Gastroesophageal sphincter (tissue), 4 donors: ENCODE measurements around the gene CHRNE. TPM values are rescaled to one million over a fixed set of nuclear protein-coding genes. Genes with fewer than 3 reads are reported as not detected.

ENCODE experiments used
- ATAC-seq: fragments of 150-250 bp; one replicate; pipeline ENCODE4 v1.9.1; 2016; ENCODE audit warnings: mild to moderate bottlenecking, moderate library complexity
- H3K27ac ChIP-seq, 4 donors: fragments of 200-600 bp; sonication (generic) in 3 of 4; 1 replicate in 3 of 4; 2 replicates in 1 of 4; pipeline ENCODE4 v1.5.1; 2016 to 2019
- H3K27me3 ChIP-seq: fragments of 200-600 bp; sonication (generic); one replicate; pipeline ENCODE4 v1.5.1; 2019
- H3K36me3 ChIP-seq, 2 donors: fragments of 200-600 bp; sonication (generic); one replicate each; pipeline ENCODE4 v1.5.1; 2019; ENCODE audit warnings: control low read depth in 1 of 2
- H3K4me1 ChIP-seq, 3 donors: fragments of 200-600 bp; sonication (generic); 1 replicate in 2 of 3; 2 replicates in 1 of 3; pipeline ENCODE4 v1.5.1; 2016 to 2019; ENCODE audit warnings: control low read depth in 2 of 3
- H3K4me3 ChIP-seq, 2 donors: fragments of 200-600 bp; sonication (generic); one replicate each; pipeline ENCODE4 v1.5.1; 2019; ENCODE audit warnings: mild to moderate bottlenecking in 1 of 2, moderate library complexity in 1 of 2
- H3K9me3 ChIP-seq, 3 donors: fragments of 200-600 bp; sonication (generic); one replicate each; pipeline ENCODE4 v1.5.1; 2017 to 2019; ENCODE audit warnings: control low read depth in 2 of 3
- CTCF ChIP-seq, 4 experiments: fragments of 200-600 bp in 2 of 4; fragments of 450-650 bp in 2 of 4; sonication (generic) in 1 of 4; IDR thresholded peaks; one replicate each; pipeline ENCODE4 v1.5.1; 2017 to 2019; ENCODE audit warnings: antibody characterized with exemption in 4 of 4, mild to moderate bottlenecking in 2 of 4, moderate library complexity in 2 of 4
- EP300 ChIP-seq: sonication (generic); formaldehyde crosslinking; IDR thresholded peaks from one replicate; pipeline ENCODE4 v1.6.1; 2017; ENCODE audit warnings: antibody characterized with exemption, mild to moderate bottlenecking
- POLR2A ChIP-seq, 2 donors: fragments of 450-650 bp; IDR thresholded peaks; one replicate each; pipeline ENCODE4 v1.6.1; 2017; ENCODE audit warnings: antibody characterized with exemption in 2 of 2, mild to moderate bottlenecking in 2 of 2, moderate library complexity in 1 of 2
- POLR2AphosphoS5 ChIP-seq: sonication (generic); formaldehyde crosslinking; IDR thresholded peaks from one replicate; pipeline ENCODE4 v1.6.1; 2017; ENCODE audit warnings: antibody characterized with exemption
- WGBS, 2 donors: methylation state at CpG; one replicate each; pipeline ENCODE4 v1.1.5; 2018; ENCODE audit warnings: low coverage in 1 of 2; 5-methylcytosine and 5-hydroxymethylcytosine counted together
- total RNA-seq, 4 donors: library from RNA; depleted of rRNA; stranded (reverse); fragments of >200 nt; gene quantifications; one replicate each; pipeline ENCODE4 v1.1.0, GENCODE V29; 2016

CHRNE gene
- total RNA-seq, 4 donors from 2014 or later: 0.23 to 0.67 TPM; not detected in 2

- Histone ChIP-seq H3K4me1 (peaks cover 0 to 37% (median 11%) of the 10 kb centered on the region in 3 donors), H3K9me3 (no peaks in the 10 kb centered on the region), H3K27me3 (peaks cover 48% of the 10 kb centered on the region), H3K4me3 (peak overlapping the region in 1 of 2 donors; percentile 55), H3K27ac (peak overlapping the region in 1 of 4 donors; percentile 67), H3K36me3 (peaks cover 0 to 23% of the 10 kb centered on the region in 2 donors)
- WGBS, 2 donors: no CpG with 5 or more reads among the region's 65 CpGs
- no peak for ATAC-seq
- TF ChIP-seq EP300 (no peak), POLR2AphosphoS5 (no peak), POLR2A (IDR thresholded peaks at IDR 0.05) (no peak), CTCF (IDR thresholded peaks at IDR 0.05) (no peak)
Measured at GRCh38 chr17:4900231-4901107, 2.4 kb downstream of the CHRNE start.

GRCh38 chr17:4899341-4900230, 3.3 kb downstream of the CHRNE start, which contains the start of gene C17orf107:
Gene C17orf107, plus strand, starts transcription at chr17:4899536. Its CDS starts 227 bp downstream, at chr17:4899763.
- Histone ChIP-seq H3K27ac (peak within 1 kb of the TSS in 1 of 4 donors; percentile 24), H3K9me3 (no peaks in the 10 kb centered on the region), H3K4me3 (peak within 1 kb of the TSS; percentile 11 to 55), H3K4me1 (peaks cover 0 to 37% (median 11%) of the 10 kb centered on the region in 3 donors), H3K36me3 (peaks cover 0 to 32% of the 10 kb centered on the region in 2 donors), H3K27me3 (peaks cover 45% of the 10 kb centered on the region)
- TF ChIP-seq CTCF (IDR thresholded peaks at IDR 0.05) (no peak), POLR2AphosphoS5 (peak; percentile 11), POLR2A (IDR thresholded peaks at IDR 0.05) (peak in 1 of 2 donors; percentile 9)
- WGBS, 2 donors: 21% methylated on average over 6 of the region's 60 CpGs; no CpG with 5 or more reads in 1 of the 2 donors
- peak; percentile 79 for ATAC-seq

- peak overlapping the region in 1 of 4 donors; percentile 24 for H3K27ac ChIP-seq
- ATAC-seq: no peak
- H3K9me3 ChIP-seq: no peaks in the 10 kb centered on the region
- peak overlapping the region; percentile 11 to 55 for H3K4me3 ChIP-seq
- no CpG with 5 or more reads among the region's 34 CpGs for WGBS, 2 donors
- no peak for TF ChIP-seq EP300
- no peak for TF ChIP-seq POLR2AphosphoS5
- no peak for TF ChIP-seq CTCF (IDR thresholded peaks at IDR 0.05)
- TF ChIP-seq POLR2A (IDR thresholded peaks at IDR 0.05): no peak
- peaks cover 39% of the 10 kb centered on the region for H3K27me3 ChIP-seq
- peaks cover 0 to 38% of the 10 kb centered on the region in 2 donors for H3K36me3 ChIP-seq
- peaks cover 0 to 37% (median 11%) of the 10 kb centered on the region in 3 donors for H3K4me1 ChIP-seq
Measured at GRCh38 chr17:4898927-4899326, 4.0 kb downstream of the CHRNE start.

- ATAC-seq: no peak
- TF ChIP-seq POLR2A (IDR thresholded peaks at IDR 0.05): no peak
- TF ChIP-seq CTCF (IDR thresholded peaks at IDR 0.05): no peak
- no peak for TF ChIP-seq EP300
- no peak for TF ChIP-seq POLR2AphosphoS5
- no peak overlapping the region for H3K27ac ChIP-seq
- peaks cover 0 to 44% of the 10 kb centered on the region in 2 donors for H3K36me3 ChIP-seq
- 77 to 94% methylated on average over 2 to 3 of the region's 8 CpGs for WGBS, 2 donors
- H3K27me3 ChIP-seq: peaks cover 36% of the 10 kb centered on the region
- no peaks in the 10 kb centered on the region for H3K9me3 ChIP-seq
- peaks cover 0 to 37% (median 11%) of the 10 kb centered on the region in 3 donors for H3K4me1 ChIP-seq
- no peak overlapping the region for H3K4me3 ChIP-seq
Measured at GRCh38 chr17:4898351-4898750, 4.5 kb downstream of the CHRNE start.
